DOHH2 (cell line): Measurements from ENCODE around the gene AGTPBP1.

Experiments
- CTCF ChIP-seq: fragments of 200-600 bp; sonication (generic); IDR thresholded peaks from one replicate; pipeline ENCODE4 v1.5.1; 2014; ENCODE audit warnings: antibody characterized with exemption, mild to moderate bottlenecking, low read depth, low read length; ENCODE audit not compliant: poor library complexity, severe bottlenecking
- EZH2phosphoT487 ChIP-seq: fragments of 200-600 bp; sonication (generic); IDR thresholded peaks from 2 replicates; pipeline ENCODE4 v1.6.1; 2017; ENCODE audit warnings: borderline replicate concordance, mild to moderate bottlenecking, antibody characterized with exemption, low read length, moderate library complexity, mixed read lengths

- TF ChIP-seq CTCF (no peak), EZH2phosphoT487 (no peak)
Measured at GRCh38 chr9:85723215-85723614, 18.5 kb downstream of the AGTPBP1 start.
